GM23248 (cell line): Measurements from ENCODE around the gene PADI4.

Experiments
- EZH2 ChIP-seq: fragments of 200-600 bp; sonication (generic); IDR thresholded peaks from 2 replicates; pipeline ENCODE4 v1.6.1; 2018; ENCODE audit warnings: antibody characterized with exemption, mild to moderate bottlenecking; ENCODE audit not compliant: insufficient read depth, poor library complexity, severe bottlenecking
- EZH2phosphoT487 ChIP-seq: fragments of 200-600 bp; sonication (generic); IDR thresholded peaks from 2 replicates; pipeline ENCODE4 v1.6.1; 2018; ENCODE audit warnings: antibody characterized with exemption, moderate library complexity, mild to moderate bottlenecking, low read depth; ENCODE audit not compliant: insufficient read depth

- TF ChIP-seq EZH2, result no peak
- no peak for TF ChIP-seq EZH2phosphoT487
Observed at GRCh38 chr1:17273096-17273495, 34.9 kb upstream of the PADI4 start.
